Esophagus squamous epithelium (tissue), 5 donors: ENCODE measurements around the gene SCRT2. TPM values are rescaled to one million over a fixed set of nuclear protein-coding genes. Genes with fewer than 3 reads are reported as not detected.

Source experiments
- DNase-seq: peaks from one replicate; lab custom pipeline; 2025; lab: John Stamatoyannopoulos, UW
- H3K27ac ChIP-seq, 4 donors: fragments of 200-600 bp; sonication (generic); one replicate each; pipeline ENCODE4 v1.5.1; 2016 to 2019; ENCODE audit warnings: mild to moderate bottlenecking in 1 of 4
- H3K27me3 ChIP-seq, 4 donors: fragments of 200-600 bp; sonication (generic); 1 replicate in 3 of 4; 2 replicates in 1 of 4; pipeline versions ENCODE4 v1.5.1 to v1.6.0; 2017 to 2021; ENCODE audit warnings: antibody characterized with exemption in 1 of 4
- H3K36me3 ChIP-seq, 3 donors: fragments of 200-600 bp; sonication (generic); one replicate each; pipeline ENCODE4 v1.5.1; 2016 to 2019
- H3K4me1 ChIP-seq, 3 donors: fragments of 200-600 bp; sonication (generic); one replicate each; pipeline ENCODE4 v1.5.1; 2017 to 2019
- H3K4me3 ChIP-seq, 4 donors: fragments of 200-600 bp; sonication (generic); 1 replicate in 3 of 4; 2 replicates in 1 of 4; pipeline ENCODE4 v1.5.1; 2016 to 2019; ENCODE audit warnings: mild to moderate bottlenecking in 2 of 4, moderate library complexity in 1 of 4
- H3K9me3 ChIP-seq, 3 donors: fragments of 200-600 bp; sonication (generic); one replicate each; pipeline ENCODE4 v1.5.1; 2016 to 2019
- CTCF ChIP-seq, 6 experiments: fragments of 450-650 bp in 4 of 6; fragments of 200-600 bp in 2 of 6; sonication (generic) in 2 of 6; IDR thresholded peaks; one replicate each; pipeline ENCODE4 v1.5.1; 2016 to 2019; ENCODE audit warnings: antibody characterized with exemption in 6 of 6, mild to moderate bottlenecking in 4 of 6, moderate library complexity in 4 of 6
- POLR2A ChIP-seq, 4 donors: fragments of 450-650 bp; IDR thresholded peaks; one replicate each; pipeline ENCODE4 v1.6.1; 2017; ENCODE audit warnings: antibody characterized with exemption in 4 of 4, mild to moderate bottlenecking in 4 of 4, moderate library complexity in 3 of 4
- WGBS, 2 donors: methylation state at CpG; one replicate each; pipeline ENCODE4 v1.1.5; 2018; 5-methylcytosine and 5-hydroxymethylcytosine counted together
- intact Hi-C: fragments of 100-400 bp; cut with DNase I; formaldehyde crosslinking; loops from one replicate; pipeline ENCODE4 v1.15.0; 2022
- total RNA-seq, 4 donors: library from RNA; depleted of rRNA; stranded (reverse); fragments of >200 nt; gene quantifications; one replicate each; pipeline ENCODE4 v1.1.0, GENCODE V29; 2016
- donor health status: DM: yes; HTN: yes; CAD: no.

Gene SCRT2
- total RNA-seq, 4 donors from 2014 or later: not detected

GRCh38 chr20:640674-641515 lies 34.7 kb downstream of the SCRT2 start:
- TF ChIP-seq POLR2A (IDR thresholded peaks at IDR 0.05) (no peak), CTCF (IDR thresholded peaks at IDR 0.05) (no peak)
- no peak overlapping the region for H3K27ac ChIP-seq
- H3K4me1 ChIP-seq: peaks cover 4 to 14% (median 7%) of the 10 kb centered on the region in 3 donors
- peaks cover 0 to 36% (median 0%) of the 10 kb centered on the region in 4 donors for H3K27me3 ChIP-seq
- intact Hi-C loops: no loop called here
- no peaks in the 10 kb centered on the region for H3K9me3 ChIP-seq
- DNase-seq: no peak
- no peak overlapping the region for H3K4me3 ChIP-seq
- WGBS, 2 donors: 46 to 55% methylated on average over 7 of the region's 11 CpGs
- H3K36me3 ChIP-seq: no peaks in the 10 kb centered on the region

DNA sequence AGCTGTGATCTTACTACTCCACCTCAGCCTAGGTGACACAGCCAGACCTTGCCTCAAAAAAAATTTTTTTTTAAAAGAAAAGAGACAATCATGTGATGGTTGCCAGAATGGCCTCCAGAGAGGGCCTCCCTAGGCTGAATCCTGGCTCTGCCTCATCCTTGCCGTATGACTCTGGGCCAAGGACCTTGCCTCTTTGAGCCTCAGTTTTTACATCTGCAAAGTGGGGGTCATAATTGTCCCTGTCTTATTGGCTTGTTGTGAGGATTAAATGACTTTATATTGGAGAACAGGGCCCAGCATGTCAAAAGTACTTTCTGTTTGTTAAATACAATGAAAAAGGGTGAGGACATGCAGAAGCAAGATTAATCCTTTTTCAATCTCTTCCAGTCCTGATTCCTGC lies 37.0 kb downstream of the SCRT2 start:
- Histone ChIP-seq H3K27me3 (peaks cover 0 to 58% (median 0%) of the 10 kb centered on the region in 4 donors), H3K4me3 (no peak overlapping the region), H3K4me1 (peaks cover 0 to 7% (median 0%) of the 10 kb centered on the region in 3 donors), H3K36me3 (no peaks in the 10 kb centered on the region), H3K27ac (no peak overlapping the region), H3K9me3 (no peaks in the 10 kb centered on the region)
- no peak for TF ChIP-seq POLR2A (IDR thresholded peaks at IDR 0.05)
- no peak for TF ChIP-seq CTCF (IDR thresholded peaks at IDR 0.05)
- no peak for DNase-seq
- 70 to 75% methylated on average over 1 of the region's 1 CpG for WGBS, 2 donors
- intact Hi-C loops: no loop called here

DNA sequence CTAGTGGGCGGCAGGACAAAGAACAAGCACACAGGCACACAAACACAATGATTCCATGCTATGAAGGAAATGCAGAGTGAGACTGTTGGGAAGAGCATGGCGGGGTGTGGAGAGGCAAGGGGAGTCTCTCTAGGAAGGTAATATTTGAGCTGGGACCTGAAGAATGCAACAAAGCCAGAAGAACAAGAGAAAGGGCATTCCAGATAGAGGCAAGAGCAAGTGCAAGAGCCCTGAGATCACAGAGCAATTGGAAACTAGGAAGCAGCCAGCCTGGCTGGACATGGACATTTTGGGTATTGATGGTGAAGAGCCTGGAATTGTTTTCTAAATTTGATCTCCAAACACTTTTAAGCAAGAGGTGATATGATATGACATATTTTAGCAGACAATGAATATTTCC lies 38.0 kb downstream of the SCRT2 start:
- Histone ChIP-seq H3K9me3 (no peaks in the 10 kb centered on the region), H3K4me3 (no peak overlapping the region), H3K36me3 (no peaks in the 10 kb centered on the region), H3K27ac (no peak overlapping the region), H3K27me3 (peaks cover 0 to 54% (median 0%) of the 10 kb centered on the region in 4 donors), H3K4me1 (peaks cover 0 to 4% (median 0%) of the 10 kb centered on the region in 3 donors)
- intact Hi-C loops: no loop called here
- DNase-seq: no peak
- WGBS, 2 donors: 69 to 81% methylated on average over 1 to 2 of the region's 2 CpGs
- no peak for TF ChIP-seq POLR2A (IDR thresholded peaks at IDR 0.05)
- no peak for TF ChIP-seq CTCF (IDR thresholded peaks at IDR 0.05)

DNA sequence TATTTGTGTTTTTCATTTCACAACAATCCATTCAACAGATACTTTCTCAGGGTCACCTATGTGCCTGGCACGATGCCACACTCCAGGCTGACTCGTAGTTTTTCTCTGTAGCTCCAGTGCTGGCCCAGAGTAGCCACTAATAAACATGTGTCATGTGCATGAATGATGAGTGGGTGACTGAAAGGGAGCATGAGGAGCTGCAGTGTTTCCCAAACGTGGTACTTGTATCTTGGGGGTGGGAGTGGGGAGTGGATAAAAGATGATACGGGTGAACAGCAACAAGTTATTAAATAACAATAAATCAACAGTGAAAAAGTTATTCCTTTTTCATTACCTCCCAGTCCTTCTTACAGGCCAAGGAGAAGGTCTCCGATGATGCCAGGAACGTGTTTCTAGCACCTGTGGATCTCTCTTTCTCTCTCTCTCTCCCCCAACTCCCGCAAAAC lies 39.7 kb downstream of the SCRT2 start:
- Histone ChIP-seq H3K4me3 (no peak overlapping the region), H3K36me3 (no peaks in the 10 kb centered on the region), H3K4me1 (no peaks in the 10 kb centered on the region), H3K27ac (no peak overlapping the region), H3K27me3 (peaks cover 0 to 46% (median 0%) of the 10 kb centered on the region in 4 donors), H3K9me3 (no peaks in the 10 kb centered on the region)
- intact Hi-C loops: no loop called here
- TF ChIP-seq CTCF (IDR thresholded peaks at IDR 0.05): no peak
- TF ChIP-seq POLR2A (IDR thresholded peaks at IDR 0.05): no peak
- WGBS, 2 donors: 36 to 41% methylated on average over 7 of the region's 7 CpGs
- no peak for DNase-seq
